GM21737 (cell line): Measurements from ENCODE around the gene RHEB.

ENCODE experiments used
- ATAC-seq: cut with Tn5 transposase; IDR thresholded peaks from one replicate; pipeline ENCODE4 v1.9.1; 2021; ENCODE audit warnings: mild to moderate bottlenecking, moderate library complexity; ENCODE audit not compliant: unreplicated experiment

The RHEB gene, protein sequence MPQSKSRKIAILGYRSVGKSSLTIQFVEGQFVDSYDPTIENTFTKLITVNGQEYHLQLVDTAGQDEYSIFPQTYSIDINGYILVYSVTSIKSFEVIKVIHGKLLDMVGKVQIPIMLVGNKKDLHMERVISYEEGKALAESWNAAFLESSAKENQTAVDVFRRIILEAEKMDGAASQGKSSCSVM

DNA sequence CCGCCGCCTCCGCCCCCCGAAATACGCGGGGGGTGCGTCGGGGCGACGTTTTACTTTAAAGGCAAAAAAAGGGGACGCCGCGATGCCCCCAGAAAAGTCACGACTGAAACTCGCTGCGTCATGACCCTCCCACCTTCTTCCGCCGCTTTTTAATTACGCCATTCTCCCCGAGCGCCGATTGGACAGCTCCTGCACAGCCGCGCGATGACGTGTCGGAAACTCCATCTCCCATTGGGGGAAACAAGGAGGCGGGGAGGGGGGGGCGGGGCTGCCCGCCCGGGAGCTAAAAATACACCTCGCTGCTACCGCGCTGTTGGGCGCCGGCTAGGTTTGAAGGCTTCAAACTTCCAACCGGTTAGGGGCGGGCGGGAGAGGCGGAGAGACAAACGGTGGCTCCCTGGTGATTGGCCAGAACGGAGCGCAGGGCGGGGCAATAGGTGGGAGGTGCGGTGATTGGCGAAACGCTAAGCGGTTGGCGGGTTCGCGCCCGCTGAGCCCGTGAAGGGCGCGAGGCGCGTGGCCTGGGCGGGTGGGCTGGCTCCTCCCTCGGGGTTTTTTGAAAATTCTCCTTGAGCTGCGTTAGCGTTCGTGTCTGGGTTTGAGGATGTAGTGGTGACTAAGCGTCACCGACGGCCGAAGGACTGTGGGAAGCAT lies at the start of gene RHEB:
Gene RHEB, minus strand, starts transcription at position 131 of the 654 bp plus-strand sequence. CDS start 384 bp downstream, outside the sequence.
- peak; percentile 69 for ATAC-seq

DNA sequence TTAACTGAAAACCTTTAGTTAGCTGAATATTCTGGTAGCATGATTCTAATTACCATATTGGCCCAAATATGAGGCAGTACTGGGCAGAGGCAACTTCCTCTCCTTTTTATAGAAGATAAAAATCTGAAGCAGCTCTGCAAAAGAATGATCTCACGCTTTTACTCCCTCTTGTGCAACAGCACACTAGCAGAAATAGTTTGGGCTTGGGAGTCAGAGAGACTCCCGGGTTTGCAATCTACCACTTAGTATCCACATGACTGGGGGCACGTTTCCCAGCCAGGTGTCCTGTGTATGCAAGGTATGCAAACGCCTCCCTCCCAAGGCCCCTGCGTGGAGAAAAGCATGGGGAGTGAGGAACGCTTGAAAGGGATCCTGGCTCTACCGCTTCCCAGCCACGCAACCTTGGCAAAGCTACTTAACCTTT lies 47.2 kb upstream of the RHEB start:
- no peak for ATAC-seq

DNA sequence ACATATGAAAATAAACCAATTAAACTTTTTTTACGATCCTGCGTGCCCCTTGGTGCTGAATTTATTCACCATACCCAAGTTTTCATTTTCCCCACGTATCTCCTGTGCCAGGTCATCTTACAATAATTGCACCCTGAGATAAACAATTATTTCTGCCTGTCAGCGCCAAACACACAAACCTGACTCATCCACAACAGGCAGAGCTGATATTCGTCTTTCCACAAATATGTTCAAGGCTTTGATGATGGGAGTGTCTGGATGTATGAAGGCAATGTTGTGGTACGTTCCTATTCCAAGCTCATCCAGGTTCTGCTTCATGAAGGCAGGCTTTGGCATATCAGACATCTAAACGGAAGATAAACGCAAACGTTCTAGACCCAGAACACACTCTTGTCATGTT lies 45.8 kb upstream of the RHEB start:
- ATAC-seq = no peak

DNA sequence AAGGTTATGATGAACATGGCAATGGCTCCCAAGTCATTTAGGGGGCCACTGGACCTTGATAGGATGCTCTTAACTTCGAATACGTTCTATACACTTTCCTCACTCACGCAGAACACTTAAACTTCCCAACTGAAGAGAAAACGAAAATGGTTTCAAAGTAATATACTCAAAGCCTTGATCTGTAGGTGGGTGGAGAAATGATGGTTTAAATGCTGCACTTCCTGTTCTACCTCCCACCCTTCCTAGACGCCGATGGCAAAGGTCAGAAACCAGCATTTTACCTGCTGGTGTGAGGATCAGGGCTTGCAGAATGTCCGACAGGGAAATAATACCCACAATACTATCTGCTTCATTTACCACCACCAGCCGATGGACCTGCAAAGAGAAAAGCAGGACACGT lies 40.5 kb upstream of the RHEB start:
- no peak for ATAC-seq

DNA sequence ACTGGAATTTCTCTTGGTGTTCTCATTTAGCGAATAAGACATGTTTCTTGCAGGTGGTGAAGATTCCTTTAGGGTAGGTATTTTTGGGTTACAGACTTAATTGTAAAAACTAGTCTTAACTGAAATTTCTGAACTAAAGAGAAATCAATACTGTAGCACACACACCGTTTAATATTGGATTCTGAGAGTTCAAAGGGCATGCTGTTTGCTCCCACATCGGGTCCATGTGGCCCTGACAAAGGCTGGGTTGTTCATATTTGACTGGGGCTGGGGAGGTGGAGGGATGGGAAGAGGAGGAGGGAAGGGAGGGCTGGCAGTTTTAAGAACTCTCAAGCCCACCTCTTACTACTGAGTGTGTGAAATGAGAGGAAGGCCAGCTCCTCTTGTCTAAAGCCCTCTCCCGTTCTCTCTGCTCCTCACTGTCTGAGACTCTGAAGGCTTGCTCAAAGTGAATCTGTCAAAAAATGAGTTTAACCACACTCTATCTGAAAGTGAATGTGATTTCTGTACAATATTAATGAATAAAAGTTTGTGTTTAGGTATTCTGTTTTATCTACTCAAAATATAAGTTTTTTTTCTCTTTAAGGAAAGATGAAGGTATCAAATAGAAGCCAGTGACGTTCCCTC lies 40.0 kb upstream of the RHEB start:
- ATAC-seq = no peak

DNA sequence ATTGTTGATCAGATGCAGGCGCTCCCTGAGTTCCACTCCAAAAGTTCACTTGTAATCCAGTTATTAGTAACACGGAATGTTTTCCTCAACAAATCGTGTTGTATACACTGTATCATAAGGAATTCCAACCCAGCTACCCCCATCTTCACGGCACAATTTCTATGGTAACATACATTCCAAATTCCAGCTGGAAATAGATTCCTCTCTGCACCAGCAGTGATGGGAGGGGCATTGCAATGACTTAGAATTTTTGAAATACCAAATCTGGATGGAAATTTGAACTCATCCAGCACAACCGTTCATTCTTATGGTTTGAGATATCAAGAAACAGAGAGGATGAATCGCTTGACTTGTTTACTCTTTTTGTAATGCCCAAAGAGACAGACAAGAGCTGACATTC lies 38.9 kb upstream of the RHEB start:
- no peak for ATAC-seq

DNA sequence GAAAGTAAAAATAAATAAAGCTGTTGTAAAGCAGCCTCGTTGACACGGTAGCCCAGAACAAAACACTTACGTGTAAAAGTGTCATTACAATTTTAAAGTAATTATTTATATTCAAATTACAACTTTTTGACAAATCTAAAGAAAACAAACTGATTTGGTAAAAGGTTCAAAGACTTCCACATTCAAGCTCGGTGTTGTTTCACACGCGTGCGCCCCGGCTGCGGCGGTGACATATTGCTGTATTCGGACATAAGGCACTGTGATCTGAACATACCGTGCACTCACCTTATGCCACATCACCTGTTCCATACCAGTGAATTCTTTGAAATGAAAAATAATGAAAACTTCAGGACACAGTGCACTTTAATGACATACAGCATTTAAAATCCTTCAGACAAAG lies 36.9 kb upstream of the RHEB start:
- no peak for ATAC-seq

DNA sequence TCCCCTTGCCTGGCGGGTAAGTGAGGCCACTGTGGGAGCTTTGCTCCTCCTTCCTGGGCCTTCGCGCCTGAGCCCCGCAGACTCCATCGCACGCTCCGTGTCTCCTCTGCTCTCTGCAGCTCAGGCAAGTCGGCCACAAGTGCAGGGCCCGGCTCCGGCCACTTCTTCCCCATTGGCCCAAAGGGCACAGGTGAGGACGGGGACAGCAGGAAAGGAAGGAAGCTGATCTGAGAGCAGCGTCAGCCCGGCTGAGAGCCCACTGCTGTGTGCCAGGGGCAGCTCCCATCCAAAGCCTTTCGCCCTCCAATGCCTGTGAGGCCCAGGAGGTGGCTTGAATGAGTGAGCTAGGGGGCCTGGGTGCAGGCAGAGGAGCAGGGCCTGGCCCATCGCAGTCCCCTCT lies 33.7 kb upstream of the RHEB start:
- ATAC-seq = no peak

DNA sequence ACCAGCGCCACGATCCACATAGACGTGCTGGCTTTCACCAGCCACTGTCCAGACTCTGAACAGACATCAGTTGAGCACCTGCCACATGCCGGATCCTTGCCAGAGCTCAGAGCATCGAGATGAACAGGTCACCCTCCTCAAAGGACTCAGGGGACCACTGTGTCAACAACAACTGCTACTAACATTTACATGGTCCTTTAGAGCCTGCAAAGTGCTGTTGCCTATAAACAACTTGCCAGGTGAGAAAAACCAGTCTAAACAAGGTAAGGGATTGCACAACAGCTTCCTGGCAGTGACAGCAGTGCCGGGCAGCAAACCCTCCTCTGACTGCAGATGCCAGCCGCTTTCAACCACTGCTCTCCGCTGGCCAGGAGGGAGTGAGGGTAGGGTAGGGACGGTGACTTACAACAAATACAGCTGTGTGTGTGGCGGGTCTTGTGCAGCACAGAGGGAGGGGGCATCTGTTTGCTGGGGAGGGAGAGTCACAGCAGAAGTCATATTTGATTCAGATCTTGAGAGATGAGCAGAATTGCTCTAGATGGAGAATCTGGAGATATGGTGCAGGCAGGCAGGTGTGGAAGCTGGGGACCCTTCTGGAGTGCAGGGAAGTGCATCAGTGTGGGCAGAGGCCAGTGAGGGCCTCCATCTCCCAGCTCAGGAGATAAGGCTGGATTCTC lies 32.8 kb upstream of the RHEB start:
- ATAC-seq = no peak

DNA sequence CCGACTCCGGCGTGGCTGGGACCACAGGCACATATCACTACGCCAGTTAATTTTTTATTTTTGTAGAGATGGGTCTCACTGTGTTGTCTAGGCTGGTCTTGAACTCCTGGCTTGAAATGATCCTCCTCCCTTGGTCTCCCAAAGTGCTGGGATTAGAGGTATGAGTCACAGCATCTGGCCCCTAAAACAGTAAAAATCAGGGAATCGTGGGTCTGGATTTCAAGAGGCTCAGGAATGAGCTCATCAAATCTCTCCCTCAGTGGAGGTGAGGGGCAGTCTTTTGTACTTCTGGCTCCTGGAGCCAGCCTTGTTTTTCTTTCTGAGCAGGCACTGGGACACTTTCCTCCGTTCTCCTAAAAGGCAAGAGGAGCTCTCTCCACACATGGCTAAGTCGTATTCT lies 32.1 kb upstream of the RHEB start:
- no peak for ATAC-seq

DNA sequence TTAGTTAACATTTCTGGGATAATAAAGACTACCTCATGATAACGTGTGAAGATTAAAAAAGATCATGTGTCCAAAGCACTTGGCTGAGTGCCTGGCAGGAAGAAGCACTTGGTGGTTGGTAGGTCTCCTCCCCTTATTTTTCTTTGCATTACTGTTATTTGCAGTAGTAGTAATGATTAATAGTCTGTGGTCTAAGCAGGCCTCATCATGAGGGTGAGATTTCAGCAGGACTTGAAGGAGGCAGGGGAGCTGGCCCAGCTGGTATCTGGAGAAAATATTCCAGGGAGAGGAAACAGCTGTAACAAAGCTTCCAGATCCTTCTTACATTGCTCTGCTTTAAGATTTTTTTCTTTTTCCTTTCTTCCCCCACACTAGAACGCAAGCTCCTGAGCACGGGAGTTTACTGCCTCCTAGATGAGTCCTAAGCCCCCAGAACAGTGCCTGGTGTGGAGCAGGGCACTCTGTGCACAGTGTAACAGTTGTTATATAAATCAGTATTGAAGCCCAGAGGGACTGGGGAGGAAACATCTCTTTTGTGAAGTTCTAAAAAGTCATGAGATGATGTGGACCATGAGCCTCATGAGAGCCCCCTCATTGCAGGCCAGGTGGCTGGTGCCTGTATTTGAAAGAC lies 31.1 kb upstream of the RHEB start:
- ATAC-seq = no peak

DNA sequence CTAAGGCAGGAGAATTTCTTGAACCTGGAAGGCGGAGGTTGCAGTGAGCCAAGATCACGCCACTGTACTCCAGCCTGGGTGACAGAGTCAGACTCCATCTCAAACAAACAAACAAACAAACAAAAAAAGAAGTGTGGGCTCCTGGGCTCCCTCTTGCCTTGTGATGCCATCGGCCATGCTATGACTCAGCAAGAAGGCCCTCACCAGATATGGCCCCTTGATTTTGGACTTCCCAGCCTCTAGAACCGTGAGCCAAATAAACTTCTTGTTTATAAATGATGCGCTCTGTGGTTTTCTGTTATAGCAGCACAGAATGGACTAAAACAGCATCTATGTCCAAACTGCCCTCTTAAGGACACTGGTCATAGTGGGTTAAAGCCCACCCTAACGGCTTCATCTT lies 29.9 kb upstream of the RHEB start:
- no peak for ATAC-seq

DNA sequence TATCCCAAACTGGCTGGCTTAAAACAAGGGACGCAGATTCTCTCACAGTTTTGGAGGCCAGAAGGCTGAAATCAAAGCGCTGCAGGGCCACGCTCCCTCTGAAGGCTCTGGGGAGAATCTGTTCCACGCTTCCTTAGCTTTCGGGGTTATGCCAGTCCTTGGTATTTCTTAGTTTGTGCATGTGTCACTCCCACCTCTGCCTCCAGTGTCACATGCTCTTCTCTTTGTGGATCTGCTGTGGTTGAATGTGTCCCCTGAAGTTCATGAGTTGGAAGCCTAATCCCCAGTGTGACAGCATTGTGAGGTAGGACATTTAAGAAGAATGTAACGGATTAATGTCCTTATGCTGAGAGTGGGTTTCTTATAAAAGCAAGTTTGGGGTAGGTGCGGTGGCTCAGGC lies 29.4 kb upstream of the RHEB start:
- no peak for ATAC-seq

DNA sequence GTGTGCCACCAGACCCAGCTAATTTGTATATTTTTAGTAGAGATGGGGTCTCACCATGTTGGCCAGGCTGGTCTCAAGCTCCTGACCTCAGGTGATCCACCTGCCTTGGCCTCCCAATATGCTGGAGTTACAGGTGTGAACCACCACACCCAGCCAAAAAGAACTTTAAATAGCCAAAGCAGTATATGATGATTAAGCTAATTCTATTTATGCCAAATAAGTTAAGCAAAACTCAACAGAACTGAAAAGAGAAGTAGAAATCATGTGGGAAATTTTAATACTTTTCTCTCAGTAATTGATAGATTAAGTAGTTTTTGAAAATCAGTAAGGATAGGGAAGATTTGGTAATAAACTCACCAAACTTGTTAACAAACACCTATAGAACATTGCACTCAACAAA lies 24.5 kb upstream of the RHEB start:
- no peak for ATAC-seq

DNA sequence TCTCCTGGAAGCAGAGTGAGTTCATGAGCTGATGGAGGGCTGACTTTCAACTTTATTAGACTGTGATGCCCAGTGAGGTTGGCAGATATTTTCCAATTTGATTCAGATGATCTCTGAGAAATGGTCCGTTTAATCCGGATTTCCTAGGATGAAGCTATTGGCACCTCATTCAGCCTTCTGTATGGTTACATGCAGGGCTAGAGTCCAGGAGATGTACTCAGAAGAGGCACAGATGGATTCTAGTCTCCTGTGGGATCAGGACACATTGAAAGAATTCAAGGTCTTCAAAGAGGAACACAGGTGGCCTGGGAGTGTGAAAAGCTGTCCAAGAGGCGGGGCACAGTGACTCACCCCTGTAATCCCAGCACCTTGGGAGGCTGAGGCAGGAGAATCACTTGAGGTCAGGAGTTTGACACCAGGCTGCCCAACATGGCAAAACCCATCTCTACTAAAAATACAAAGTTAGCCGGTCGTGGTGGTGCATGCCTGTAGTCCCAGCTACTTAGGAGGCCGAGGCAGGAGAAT lies 23.0 kb upstream of the RHEB start:
- no peak for ATAC-seq

DNA sequence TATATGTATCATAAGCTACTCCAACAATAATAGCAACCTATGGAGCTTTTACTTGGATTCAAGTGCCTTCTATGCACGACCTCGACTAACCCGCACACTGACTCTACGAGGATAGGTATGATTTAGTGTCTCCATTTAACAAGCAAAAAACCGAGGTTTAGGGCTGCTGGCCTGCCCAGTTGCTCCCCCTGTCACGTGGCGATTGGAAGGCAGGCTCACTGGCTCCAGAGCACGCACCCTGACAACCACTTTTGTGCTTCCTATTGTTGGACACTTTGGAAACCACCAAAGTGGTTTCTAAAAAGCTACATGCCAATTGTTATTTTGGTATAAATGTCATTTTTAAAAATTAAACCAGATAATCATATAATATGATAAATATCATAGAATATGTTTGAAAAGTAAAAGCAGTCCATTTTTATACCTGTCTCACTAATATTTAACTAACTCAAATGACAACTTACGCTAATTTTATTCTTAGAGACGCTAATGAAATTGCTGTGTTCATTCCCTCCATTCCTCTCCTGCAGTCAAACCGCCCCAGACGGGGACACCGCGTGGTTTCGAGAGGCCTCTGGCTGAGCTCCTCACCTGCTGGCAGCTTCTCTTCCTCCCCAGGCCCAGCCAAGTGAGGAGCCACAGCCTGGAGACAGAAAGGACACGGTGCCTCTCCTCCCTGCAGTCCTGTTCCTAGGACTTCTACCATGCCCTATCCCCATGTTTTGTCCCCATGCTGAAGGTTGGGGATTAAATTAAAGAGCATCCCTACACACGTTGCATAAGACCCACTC lies 22.2 kb upstream of the RHEB start:
- ATAC-seq = no peak

DNA sequence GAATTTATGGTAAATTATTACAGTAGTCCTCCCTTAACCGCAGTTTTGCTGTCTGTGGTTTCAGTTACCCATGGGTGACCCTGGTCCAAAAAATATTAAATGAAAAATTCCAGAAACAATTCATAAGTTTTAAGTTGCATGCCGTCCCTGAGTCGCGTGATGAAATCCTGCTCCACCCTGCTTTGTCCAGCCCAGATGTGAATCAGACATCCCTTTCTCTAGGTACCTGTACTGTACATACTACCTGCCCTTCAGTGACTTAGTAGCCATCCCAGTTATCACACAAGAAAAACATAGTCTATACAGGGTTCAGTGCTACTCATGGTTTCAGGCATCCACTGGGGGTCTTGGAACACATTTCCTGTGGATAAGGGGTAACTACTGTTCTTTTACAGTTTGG lies 20.5 kb upstream of the RHEB start:
- no peak for ATAC-seq

DNA sequence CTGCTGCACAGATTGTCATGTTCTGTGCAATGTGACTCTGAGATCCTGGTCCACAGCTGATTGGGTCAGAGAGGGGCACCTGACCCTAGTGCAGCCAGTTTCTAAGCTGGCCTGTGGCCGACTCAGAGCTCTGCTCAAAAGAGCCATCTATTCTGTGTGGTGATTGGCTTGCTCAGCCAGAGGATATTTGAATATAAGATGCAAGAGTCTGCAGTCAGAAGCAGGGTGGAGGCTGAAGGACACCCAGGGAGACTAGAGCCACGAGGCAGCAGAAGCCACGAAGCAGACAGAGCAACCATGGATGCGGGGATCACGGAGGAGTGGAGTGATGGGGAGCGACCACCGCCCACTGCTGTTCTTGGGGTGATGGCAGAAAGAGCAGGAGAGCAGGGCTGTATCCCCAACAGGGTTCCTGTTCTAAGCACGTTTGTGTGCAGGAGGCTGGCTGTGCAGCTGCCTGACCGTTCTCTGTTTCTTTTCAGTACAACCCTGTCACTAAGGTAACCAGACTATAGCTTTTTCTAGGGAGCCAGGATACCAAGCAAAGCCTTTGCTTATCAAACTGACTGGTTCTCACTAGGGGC lies 19.5 kb upstream of the RHEB start:
- no peak for ATAC-seq

DNA sequence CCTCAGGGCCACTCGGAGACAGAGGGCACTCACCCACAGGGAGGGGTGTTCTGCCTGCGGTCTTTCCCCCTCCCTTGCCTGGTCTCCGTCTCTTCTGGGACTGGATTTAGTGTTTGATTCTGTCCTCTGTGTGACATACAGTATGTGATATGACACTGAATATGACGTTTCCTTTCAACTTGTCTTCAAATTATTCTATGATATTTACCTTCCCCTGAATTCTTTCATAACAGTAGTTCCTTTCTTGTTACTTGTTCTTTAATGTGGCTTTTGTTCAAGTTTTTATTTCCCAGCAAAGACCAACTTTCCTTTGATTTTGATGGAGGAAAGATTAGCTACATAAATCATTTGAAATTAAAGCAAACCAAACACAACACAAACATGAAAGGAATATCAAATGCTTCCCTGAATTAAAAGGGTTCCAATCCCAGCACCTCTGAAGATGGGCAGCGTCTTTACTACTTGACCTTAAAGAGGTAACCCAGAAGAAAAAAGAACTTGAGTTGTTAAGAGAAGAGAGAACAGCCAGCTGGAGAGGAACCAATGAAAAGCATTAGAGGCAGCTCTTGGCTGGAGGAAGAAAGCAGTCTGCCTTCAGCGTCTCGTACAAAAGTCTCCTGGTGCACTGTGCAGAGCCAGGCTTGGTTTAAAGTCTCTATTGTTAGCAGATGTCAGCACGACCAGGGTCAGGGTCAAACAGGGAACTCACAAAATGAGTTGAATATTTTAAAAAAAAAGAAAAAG lies 18.3 kb upstream of the RHEB start:
- ATAC-seq = no peak
